K562 (cell line): Measurements from ENCODE around the gene SPRED2. TPM values are rescaled to one million over a fixed set of nuclear protein-coding genes. Genes with fewer than 3 reads are reported as not detected.

Experiments
- ARID1B ChIP-seq: fragments of 450-650 bp; IDR thresholded peaks from 2 replicates; pipeline ENCODE4 v1.6.1; 2016; ENCODE audit warnings: antibody characterized with exemption, mild to moderate bottlenecking, inconsistent platforms
- CAMTA2 ChIP-seq: fragments of 250-450 bp; sonication (Bioruptor Pico); conservative IDR thresholded peaks from 2 replicates; pipeline ENCODE4 v1.5.1; 2022
- JUN ChIP-seq, 2 experiments: sonication (generic) in 1 of 2; formaldehyde crosslinking in 1 of 2; IDR thresholded peaks; 2 replicates each; pipeline versions ENCODE4 v1.6.1 to v1.8.0; 2012 to 2022; ENCODE audit warnings: borderline replicate concordance in 2 of 2, mild to moderate bottlenecking in 2 of 2, improper control_type of control experiment in 1 of 2, low read depth in 1 of 2, low read length in 1 of 2, missing genetic modification reagents in 1 of 2
- MTA2 ChIP-seq: fragments of 450-650 bp; IDR thresholded peaks from 2 replicates; pipeline ENCODE4 v1.6.1; 2016; ENCODE audit warnings: low read depth
- PRPF4 ChIP-seq: fragments of 200-400 bp; formaldehyde crosslinking; IDR thresholded peaks from one replicate; pipeline ENCODE4 v1.6.1; 2017; ENCODE audit warnings: low read length, low read depth, mild to moderate bottlenecking; ENCODE audit not compliant: insufficient read depth, poor library complexity, severe bottlenecking
- SMAD4 ChIP-seq: fragments of 250-450 bp; sonication (Bioruptor Pico); conservative IDR thresholded peaks from 2 replicates; pipeline ENCODE4 v1.8.0; 2021; ENCODE audit warnings: inconsistent platforms, mild to moderate bottlenecking, moderate library complexity
- TBP ChIP-seq: optimal IDR thresholded peaks from 2 replicates; pipeline ENCODE3; 2011; ENCODE audit warnings: low read depth, low read length, improper control_type of control experiment
- TRIM28 ChIP-seq: fragments of 450-650 bp; IDR thresholded peaks from 2 replicates; pipeline ENCODE4 v1.6.1; 2017
- ZNF444 ChIP-seq: fragments of 250-450 bp; sonication (Bioruptor Pico); IDR thresholded peaks from 2 replicates; pipeline ENCODE4 v1.4.0; 2020; ENCODE audit warnings: mild to moderate bottlenecking, moderate library complexity
- polyA plus RNA-seq, 8 experiments: library from polyadenylated mRNA; depleted of rRNA in 4 of 8; stranded (reverse) in 5 of 8; unstranded in 3 of 8; fragments of >200 nt; fragmentation: Nextera tagmentation in 2 of 8; fragmentation: Illumina TruSeq in 1 of 8; extraction: Ambion mirVana in 2 of 8; extraction: Trizol in 1 of 8; gene quantifications; 2 replicates each; pipeline versions ENCODE4 v1.2.1 to v1.2.3, GENCODE V29; 2011 to 2014; ENCODE audit warnings: inconsistent platforms in 1 of 8, missing spikeins in 1 of 8
- total RNA-seq, 7 experiments: library from RNA; depleted of rRNA in 6 of 7; stranded (reverse); fragments of >200 nt in 6 of 7; fragmentation: Illumina TruSeq in 2 of 7; extraction: Trizol in 2 of 7; gene quantifications; 2 replicates each; pipeline versions ENCODE4 v1.2.1 to v1.2.3, GENCODE V29; 2011 to 2021; ENCODE audit warnings: low replicate concordance in 1 of 7
- TF ChIP-seq, protein P1 (sequence below): fragments of 200-800 bp; sonication (Bioruptor generic); IDR thresholded peaks from 2 replicates; pipeline ENCODE4 v1.6.1; 2016; ENCODE audit warnings: missing genetic modification characterization, missing compliant biosample characterization
- TF ChIP-seq, protein P2 (sequence below): fragments of 250-450 bp; sonication (Bioruptor Pico); IDR thresholded peaks from 2 replicates; pipeline ENCODE4 v1.4.0; 2020; ENCODE audit warnings: mild to moderate bottlenecking
- TF ChIP-seq, protein P3 (sequence below): sonication (generic); formaldehyde crosslinking; IDR thresholded peaks from 2 replicates; pipeline ENCODE4 v1.8.0; 2023; ENCODE audit warnings: mild to moderate bottlenecking, missing genetic modification reagents
- TF ChIP-seq, protein P4 (sequence below): fragments of 250-450 bp; sonication (Bioruptor Pico); IDR thresholded peaks from 2 replicates; pipeline ENCODE4 v1.8.0; 2021; ENCODE audit warnings: mild to moderate bottlenecking, moderate library complexity
- TF ChIP-seq, protein P5 (sequence below): fragments of 450-650 bp; IDR thresholded peaks from one replicate; pipeline ENCODE4 v1.6.1; 2018; ENCODE audit warnings: mild to moderate bottlenecking, moderate library complexity; ENCODE audit not compliant: partially characterized antibody

The SPRED2 gene
- total and polyA plus RNA-seq, 9 of the 15 experiments (the other 6 are each of a cell fraction or from before 2014, with no cell fraction given) = 4.6 to 50.8 (median 14.1) TPM

DNA sequence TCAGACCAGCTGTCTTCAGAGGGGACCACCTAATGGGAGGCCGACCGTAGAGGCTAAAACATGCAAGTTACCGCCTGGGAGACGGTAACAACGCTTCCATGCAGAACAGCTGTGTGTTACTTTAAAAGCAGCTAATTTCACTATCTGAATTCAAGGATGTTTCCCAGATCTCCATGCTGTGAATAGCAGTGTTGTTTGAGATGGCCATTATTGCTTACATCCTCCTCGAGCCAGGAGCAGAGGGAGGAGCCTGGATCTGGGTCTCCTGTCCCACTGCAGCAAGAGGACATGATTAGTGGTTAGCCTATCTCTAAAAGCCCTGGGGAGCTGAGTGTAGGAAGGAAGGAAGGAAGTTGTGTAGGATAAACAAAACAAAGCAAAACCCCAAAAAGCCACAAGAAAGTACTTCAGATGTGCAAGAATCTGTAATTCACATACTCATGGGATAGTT is 153.8 kb downstream of the SPRED2 start (continued):
- TF ChIP-seq, protein P1, sequence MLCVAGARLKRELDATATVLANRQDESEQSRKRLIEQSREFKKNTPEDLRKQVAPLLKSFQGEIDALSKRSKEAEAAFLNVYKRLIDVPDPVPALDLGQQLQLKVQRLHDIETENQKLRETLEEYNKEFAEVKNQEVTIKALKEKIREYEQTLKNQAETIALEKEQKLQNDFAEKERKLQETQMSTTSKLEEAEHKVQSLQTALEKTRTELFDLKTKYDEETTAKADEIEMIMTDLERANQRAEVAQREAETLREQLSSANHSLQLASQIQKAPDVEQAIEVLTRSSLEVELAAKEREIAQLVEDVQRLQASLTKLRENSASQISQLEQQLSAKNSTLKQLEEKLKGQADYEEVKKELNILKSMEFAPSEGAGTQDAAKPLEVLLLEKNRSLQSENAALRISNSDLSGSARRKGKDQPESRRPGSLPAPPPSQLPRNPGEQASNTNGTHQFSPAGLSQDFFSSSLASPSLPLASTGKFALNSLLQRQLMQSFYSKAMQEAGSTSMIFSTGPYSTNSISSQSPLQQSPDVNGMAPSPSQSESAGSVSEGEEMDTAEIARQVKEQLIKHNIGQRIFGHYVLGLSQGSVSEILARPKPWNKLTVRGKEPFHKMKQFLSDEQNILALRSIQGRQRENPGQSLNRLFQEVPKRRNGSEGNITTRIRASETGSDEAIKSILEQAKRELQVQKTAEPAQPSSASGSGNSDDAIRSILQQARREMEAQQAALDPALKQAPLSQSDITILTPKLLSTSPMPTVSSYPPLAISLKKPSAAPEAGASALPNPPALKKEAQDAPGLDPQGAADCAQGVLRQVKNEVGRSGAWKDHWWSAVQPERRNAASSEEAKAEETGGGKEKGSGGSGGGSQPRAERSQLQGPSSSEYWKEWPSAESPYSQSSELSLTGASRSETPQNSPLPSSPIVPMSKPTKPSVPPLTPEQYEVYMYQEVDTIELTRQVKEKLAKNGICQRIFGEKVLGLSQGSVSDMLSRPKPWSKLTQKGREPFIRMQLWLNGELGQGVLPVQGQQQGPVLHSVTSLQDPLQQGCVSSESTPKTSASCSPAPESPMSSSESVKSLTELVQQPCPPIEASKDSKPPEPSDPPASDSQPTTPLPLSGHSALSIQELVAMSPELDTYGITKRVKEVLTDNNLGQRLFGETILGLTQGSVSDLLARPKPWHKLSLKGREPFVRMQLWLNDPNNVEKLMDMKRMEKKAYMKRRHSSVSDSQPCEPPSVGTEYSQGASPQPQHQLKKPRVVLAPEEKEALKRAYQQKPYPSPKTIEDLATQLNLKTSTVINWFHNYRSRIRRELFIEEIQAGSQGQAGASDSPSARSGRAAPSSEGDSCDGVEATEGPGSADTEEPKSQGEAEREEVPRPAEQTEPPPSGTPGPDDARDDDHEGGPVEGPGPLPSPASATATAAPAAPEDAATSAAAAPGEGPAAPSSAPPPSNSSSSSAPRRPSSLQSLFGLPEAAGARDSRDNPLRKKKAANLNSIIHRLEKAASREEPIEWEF (CRISPR knock-in tag) = no peak
- TF ChIP-seq, protein P2, sequence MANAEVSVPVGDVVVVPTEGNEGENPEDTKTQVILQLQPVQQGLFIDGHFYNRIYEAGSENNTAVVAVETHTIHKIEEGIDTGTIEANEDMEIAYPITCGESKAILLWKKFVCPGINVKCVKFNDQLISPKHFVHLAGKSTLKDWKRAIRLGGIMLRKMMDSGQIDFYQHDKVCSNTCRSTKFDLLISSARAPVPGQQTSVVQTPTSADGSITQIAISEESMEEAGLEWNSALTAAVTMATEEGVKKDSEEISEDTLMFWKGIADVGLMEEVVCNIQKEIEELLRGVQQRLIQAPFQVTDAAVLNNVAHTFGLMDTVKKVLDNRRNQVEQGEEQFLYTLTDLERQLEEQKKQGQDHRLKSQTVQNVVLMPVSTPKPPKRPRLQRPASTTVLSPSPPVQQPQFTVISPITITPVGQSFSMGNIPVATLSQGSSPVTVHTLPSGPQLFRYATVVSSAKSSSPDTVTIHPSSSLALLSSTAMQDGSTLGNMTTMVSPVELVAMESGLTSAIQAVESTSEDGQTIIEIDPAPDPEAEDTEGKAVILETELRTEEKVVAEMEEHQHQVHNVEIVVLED = no peak
- TF ChIP-seq TRIM28 (no peak), JUN (IDR thresholded peaks at IDR 0.05; ENCODE audit: borderline replicate concordance, low read depth, low read length) (no peak), JUN (CRISPR knock-in tag; IDR thresholded peaks at IDR 0.05; ENCODE audit: borderline replicate concordance) (0 out of 2 replicates have a peak, but pooled peaks have one; percentile 20), SMAD4 (peak; percentile 74), CAMTA2 (CRISPR knock-in tag) (no peak), PRPF4 (no peak), MTA2 (no peak), ARID1B (peak; percentile 41; the same call in 1 of the 2 replicates), ZNF444 (no peak), TBP (no peak)
- TF ChIP-seq, protein P3, sequence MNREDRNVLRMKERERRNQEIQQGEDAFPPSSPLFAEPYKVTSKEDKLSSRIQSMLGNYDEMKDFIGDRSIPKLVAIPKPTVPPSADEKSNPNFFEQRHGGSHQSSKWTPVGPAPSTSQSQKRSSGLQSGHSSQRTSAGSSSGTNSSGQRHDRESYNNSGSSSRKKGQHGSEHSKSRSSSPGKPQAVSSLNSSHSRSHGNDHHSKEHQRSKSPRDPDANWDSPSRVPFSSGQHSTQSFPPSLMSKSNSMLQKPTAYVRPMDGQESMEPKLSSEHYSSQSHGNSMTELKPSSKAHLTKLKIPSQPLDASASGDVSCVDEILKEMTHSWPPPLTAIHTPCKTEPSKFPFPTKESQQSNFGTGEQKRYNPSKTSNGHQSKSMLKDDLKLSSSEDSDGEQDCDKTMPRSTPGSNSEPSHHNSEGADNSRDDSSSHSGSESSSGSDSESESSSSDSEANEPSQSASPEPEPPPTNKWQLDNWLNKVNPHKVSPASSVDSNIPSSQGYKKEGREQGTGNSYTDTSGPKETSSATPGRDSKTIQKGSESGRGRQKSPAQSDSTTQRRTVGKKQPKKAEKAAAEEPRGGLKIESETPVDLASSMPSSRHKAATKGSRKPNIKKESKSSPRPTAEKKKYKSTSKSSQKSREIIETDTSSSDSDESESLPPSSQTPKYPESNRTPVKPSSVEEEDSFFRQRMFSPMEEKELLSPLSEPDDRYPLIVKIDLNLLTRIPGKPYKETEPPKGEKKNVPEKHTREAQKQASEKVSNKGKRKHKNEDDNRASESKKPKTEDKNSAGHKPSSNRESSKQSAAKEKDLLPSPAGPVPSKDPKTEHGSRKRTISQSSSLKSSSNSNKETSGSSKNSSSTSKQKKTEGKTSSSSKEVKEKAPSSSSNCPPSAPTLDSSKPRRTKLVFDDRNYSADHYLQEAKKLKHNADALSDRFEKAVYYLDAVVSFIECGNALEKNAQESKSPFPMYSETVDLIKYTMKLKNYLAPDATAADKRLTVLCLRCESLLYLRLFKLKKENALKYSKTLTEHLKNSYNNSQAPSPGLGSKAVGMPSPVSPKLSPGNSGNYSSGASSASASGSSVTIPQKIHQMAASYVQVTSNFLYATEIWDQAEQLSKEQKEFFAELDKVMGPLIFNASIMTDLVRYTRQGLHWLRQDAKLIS = no peak
- TF ChIP-seq, protein P4, sequence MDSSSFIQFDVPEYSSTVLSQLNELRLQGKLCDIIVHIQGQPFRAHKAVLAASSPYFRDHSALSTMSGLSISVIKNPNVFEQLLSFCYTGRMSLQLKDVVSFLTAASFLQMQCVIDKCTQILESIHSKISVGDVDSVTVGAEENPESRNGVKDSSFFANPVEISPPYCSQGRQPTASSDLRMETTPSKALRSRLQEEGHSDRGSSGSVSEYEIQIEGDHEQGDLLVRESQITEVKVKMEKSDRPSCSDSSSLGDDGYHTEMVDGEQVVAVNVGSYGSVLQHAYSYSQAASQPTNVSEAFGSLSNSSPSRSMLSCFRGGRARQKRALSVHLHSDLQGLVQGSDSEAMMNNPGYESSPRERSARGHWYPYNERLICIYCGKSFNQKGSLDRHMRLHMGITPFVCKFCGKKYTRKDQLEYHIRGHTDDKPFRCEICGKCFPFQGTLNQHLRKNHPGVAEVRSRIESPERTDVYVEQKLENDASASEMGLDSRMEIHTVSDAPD (CRISPR knock-in tag) = no peak
- TF ChIP-seq, protein P5, sequence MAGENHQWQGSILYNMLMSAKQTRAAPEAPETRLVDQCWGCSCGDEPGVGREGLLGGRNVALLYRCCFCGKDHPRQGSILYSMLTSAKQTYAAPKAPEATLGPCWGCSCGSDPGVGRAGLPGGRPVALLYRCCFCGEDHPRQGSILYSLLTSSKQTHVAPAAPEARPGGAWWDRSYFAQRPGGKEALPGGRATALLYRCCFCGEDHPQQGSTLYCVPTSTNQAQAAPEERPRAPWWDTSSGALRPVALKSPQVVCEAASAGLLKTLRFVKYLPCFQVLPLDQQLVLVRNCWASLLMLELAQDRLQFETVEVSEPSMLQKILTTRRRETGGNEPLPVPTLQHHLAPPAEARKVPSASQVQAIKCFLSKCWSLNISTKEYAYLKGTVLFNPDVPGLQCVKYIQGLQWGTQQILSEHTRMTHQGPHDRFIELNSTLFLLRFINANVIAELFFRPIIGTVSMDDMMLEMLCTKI = no peak
